Panc1 (cell line): ENCODE results near the gene SMIM33. TPM values are rescaled to one million over a fixed set of nuclear protein-coding genes. Genes with fewer than 3 reads are reported as not detected.
"Not testable (repeated sequence)": the region's sequence is repeated elsewhere in the genome, so short reads cannot be mapped to it uniquely, and the experiment has no call there.

Source experiments
- ATAC-seq: fragments of 200-7000 bp; cut with Tn5 transposase; 2 replicates; pipeline ENCODE4 v1.9.1; 2020; ENCODE audit warnings: mild to moderate bottlenecking, moderate library complexity
- BruUV-seq: library from RNA; stranded (reverse); fragments of 400-500 nt; replicated peaks from 2 replicates; lab custom pipeline; 2021; lab: Mats Ljungman, UMichigan
- CTCF ChIA-PET: fragments of 300-600 bp; sonication (Branson Sonifier 250); formaldehyde crosslinking; loops from one replicate; lab custom pipeline; 2022; ENCODE audit warnings: antibody characterized with exemption; lab: Charles Lee
- POLR2A ChIA-PET: fragments of 300-600 bp; sonication (Branson Sonifier 250); formaldehyde crosslinking; loops from one replicate; lab custom pipeline; 2022; ENCODE audit warnings: antibody characterized with exemption; lab: Charles Lee
- DNase-seq: peaks from one replicate; pipeline ENCODE4 v3.0.0-alpha.2; 2010; ENCODE audit warnings: low read depth, low spot score
- H3K27ac ChIP-seq: 2 replicates; pipeline ENCODE4 v1.5.1; 2011; ENCODE audit warnings: mild to moderate bottlenecking, low read length, inconsistent platforms
- H3K27me3 ChIP-seq: fragments of 200-500 bp; sonication (Bioruptor generic); 2 replicates; pipeline ENCODE4 v1.6.0; 2014; ENCODE audit warnings: low read length, inconsistent platforms; ENCODE audit not compliant: control insufficient read depth, insufficient read depth
- H3K36me3 ChIP-seq: fragments of 200-500 bp; sonication (Bioruptor generic); 2 replicates; pipeline ENCODE4 v1.5.1; 2014; ENCODE audit warnings: inconsistent platforms, mild to moderate bottlenecking, low read length, moderate library complexity; ENCODE audit not compliant: control insufficient read depth, insufficient read depth
- H3K4me1 ChIP-seq: 2 replicates; pipeline ENCODE4 v1.5.1; 2011; ENCODE audit warnings: inconsistent platforms, mild to moderate bottlenecking, low read length, moderate library complexity; ENCODE audit not compliant: control insufficient read depth, insufficient read depth
- H3K4me3 ChIP-seq, 2 experiments: 2 replicates each; pipeline ENCODE4 v1.5.1; 2011 to 2012; ENCODE audit warnings: low read depth in 2 of 2, low read length in 2 of 2, mild to moderate bottlenecking in 2 of 2, inconsistent platforms in 1 of 2, moderate library complexity in 1 of 2
- H3K9me3 ChIP-seq: fragments of 200-500 bp; sonication (Bioruptor generic); 2 replicates; pipeline ENCODE4 v1.5.1; 2014; ENCODE audit warnings: low read depth, mild to moderate bottlenecking, inconsistent platforms, low read length, moderate library complexity; ENCODE audit not compliant: control insufficient read depth, insufficient read depth
- CTCF ChIP-seq: fragments of 450-650 bp; IDR thresholded peaks from 2 replicates; pipeline ENCODE4 v1.5.1; 2017; ENCODE audit warnings: mild to moderate bottlenecking
- POLR2AphosphoS5 ChIP-seq: IDR thresholded peaks from 2 replicates; pipeline ENCODE4 v1.6.1; 2012; ENCODE audit warnings: mild to moderate bottlenecking, low read depth, low read length, moderate library complexity
- REST ChIP-seq, 2 experiments: IDR thresholded peaks; 2 replicates each; pipeline ENCODE4 v1.6.1; 2011 to 2012; ENCODE audit warnings: low read depth in 2 of 2, control low read depth in 1 of 2, low read length in 1 of 2, mild to moderate bottlenecking in 1 of 2, moderate library complexity in 1 of 2; ENCODE audit not compliant: insufficient read depth in 1 of 2
- SIN3A ChIP-seq: IDR thresholded peaks from 2 replicates; pipeline ENCODE4 v1.6.1; 2012; ENCODE audit warnings: low read depth, mild to moderate bottlenecking, low read length, moderate library complexity, borderline replicate concordance; ENCODE audit not compliant: insufficient read depth
- TCF7L2 ChIP-seq: IDR thresholded peaks from 2 replicates; pipeline ENCODE4 v1.6.1; 2011; ENCODE audit warnings: mild to moderate bottlenecking, low read depth, low read length, inconsistent platforms
- in situ Hi-C: cut with HindIII; loops from 2 replicates; pipeline ENCODE4 v1.10.0; 2016; ENCODE audit warnings: low sequenced_read_pairs, low pct_unique_long_range_greater_than_20kb
- intact Hi-C: fragments of 100-400 bp; cut with micrococcal nuclease; formaldehyde crosslinking; loops from one replicate; pipeline ENCODE4 v1.10.0; 2022; ENCODE audit not compliant: unreplicated experiment
- total RNA-seq: library from RNA; stranded (reverse); gene quantifications from one replicate; pipeline ENCODE4 v1.2.1, GENCODE V29; 2021; ENCODE audit not compliant: unreplicated experiment

SMIM33 gene
- total RNA-seq, 1 experiment from 2014 or later = not detected

GRCh38 chr5:139475865-139476617, 5.2 kb downstream of the SMIM33 start:
- TF ChIP-seq TCF7L2 (no peak), POLR2AphosphoS5 (no peak), REST (IDR thresholded peaks at IDR 0.05; ENCODE audit: insufficient read depth in 1 of 2, low read depth in 2 of 2, low read length in 1 of 2) (no peak), SIN3A (no peak), CTCF (no peak)
- Histone ChIP-seq H3K4me1 (no peaks in the 10 kb centered on the region; the same call in 1 of the 2 replicates), H3K36me3 (no peaks in the 10 kb centered on the region), H3K27me3 (no peaks in the 10 kb centered on the region), H3K27ac (no peak overlapping the region), H3K4me3 (no peak overlapping the region), H3K9me3 (no peaks in the 10 kb centered on the region)
- intact Hi-C loops = no loop called here
- in situ Hi-C loops = no loop called here
- ChIA-PET POLR2A (interaction anchor here (0.6 kb wide), 1 partner anchor 8 kb away, joined by 13 read pairs; no protein-coding TSS in a partner anchor), CTCF (no interaction called here)
- DNase-seq (no peak), ATAC-seq (no peak)
- BruUV-seq = no TSS peak

- ATAC-seq, H3K27ac ChIP-seq, intact Hi-C loops, BruUV-seq, H3K27me3 ChIP-seq, DNase-seq, H3K9me3 ChIP-seq, H3K36me3 ChIP-seq, CTCF ChIA-PET, in situ Hi-C loops, H3K4me3 ChIP-seq: not testable (repeated sequence)
- POLR2A ChIA-PET = interaction anchor here (0.6 to 0.7 kb wide), 2 partner anchors 27 to 31 kb away, joined by 3 to 5 read pairs; no protein-coding TSS in a partner anchor
- peaks cover 16% of the 10 kb centered on the region for H3K4me1 ChIP-seq
Observed at GRCh38 chr5:139478657-139479423, 8.0 kb downstream of the SMIM33 start.

- POLR2A ChIA-PET, intact Hi-C loops, in situ Hi-C loops, DNase-seq, ATAC-seq, CTCF ChIA-PET, H3K4me3 ChIP-seq, H3K9me3 ChIP-seq, BruUV-seq, H3K27ac ChIP-seq, H3K27me3 ChIP-seq, H3K36me3 ChIP-seq: not testable (repeated sequence)
- H3K4me1 ChIP-seq = peaks cover 16% of the 10 kb centered on the region
Observed at GRCh38 chr5:139479729-139480128, 8.9 kb downstream of the SMIM33 start.
